Measurements from ENCODE around the gene CSRNP2. TPM values are rescaled to one million over a fixed set of nuclear protein-coding genes. Genes with fewer than 3 reads are reported as not detected.

CSRNP2 gene
- total and polyA plus RNA-seq, 2 of the 13 experiments (the other 11 are each of a cell fraction or from before 2014, with no cell fraction given) = 4.8 to 7.3 TPM

- TF ChIP-seq, protein P1, sequence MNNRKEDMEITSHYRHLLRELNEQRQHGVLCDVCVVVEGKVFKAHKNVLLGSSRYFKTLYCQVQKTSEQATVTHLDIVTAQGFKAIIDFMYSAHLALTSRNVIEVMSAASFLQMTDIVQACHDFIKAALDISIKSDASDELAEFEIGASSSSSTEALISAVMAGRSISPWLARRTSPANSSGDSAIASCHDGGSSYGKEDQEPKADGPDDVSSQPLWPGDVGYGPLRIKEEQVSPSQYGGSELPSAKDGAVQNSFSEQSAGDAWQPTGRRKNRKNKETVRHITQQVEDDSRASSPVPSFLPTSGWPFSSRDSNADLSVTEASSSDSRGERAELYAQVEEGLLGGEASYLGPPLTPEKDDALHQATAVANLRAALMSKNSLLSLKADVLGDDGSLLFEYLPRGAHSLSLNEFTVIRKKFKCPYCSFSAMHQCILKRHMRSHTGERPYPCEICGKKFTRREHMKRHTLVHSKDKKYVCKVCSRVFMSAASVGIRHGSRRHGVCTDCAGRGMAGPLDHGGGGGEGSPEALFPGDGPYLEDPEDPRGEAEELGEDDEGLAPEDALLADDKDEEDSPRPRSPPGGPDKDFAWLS (CRISPR knock-in tag; IDR thresholded peaks at IDR 0.05; ENCODE audit: borderline replicate concordance) = no peak; the same call in 1 of the 2 replicates
- TF ChIP-seq NR2C2 (CRISPR knock-in tag; IDR thresholded peaks at IDR 0.05; ENCODE audit: borderline replicate concordance) (peak; percentile 98), ZNF660 (CRISPR knock-in tag; IDR thresholded peaks at IDR 0.05; ENCODE audit: borderline replicate concordance, low read depth) (peak; percentile 24; the same call in 1 of the 2 replicates), MTF1 (CRISPR knock-in tag; IDR thresholded peaks at IDR 0.05) (no peak), ZNF256 (CRISPR knock-in tag; conservative IDR thresholded peaks at IDR 0.05) (no peak; the same call in 1 of the 2 replicates), ZNF546 (CRISPR knock-in tag; conservative IDR thresholded peaks at IDR 0.05) (no peak), PITX1 (CRISPR knock-in tag; IDR thresholded peaks at IDR 0.05) (peak; percentile 56; the same call in 1 of the 2 replicates), RBM22 (optimal IDR thresholded peaks at IDR 0.05; ENCODE audit: low read length) (no peak), ZNF563 (CRISPR knock-in tag; IDR thresholded peaks at IDR 0.05) (peak; percentile 86), PHB2 (IDR thresholded peaks at IDR 0.05; ENCODE audit: partially characterized antibody) (no peak), POGZ (CRISPR knock-in tag; IDR thresholded peaks at IDR 0.05) (peak; percentile 86), ZNF577 (CRISPR knock-in tag; IDR thresholded peaks at IDR 0.05; ENCODE audit: borderline replicate concordance, low read depth) (no peak), PHF21A (CRISPR knock-in tag; IDR thresholded peaks at IDR 0.05) (peak; percentile 94), ZNF282 (IDR thresholded peaks at IDR 0.05; ENCODE audit: partially characterized antibody) (no peak), POLR2A (IDR thresholded peaks at IDR 0.05; ENCODE audit: insufficient read depth in 1 of 2, low read depth in 2 of 2, low read length in 2 of 2) (peak; percentile 73 to 83), NFYC (CRISPR knock-in tag; IDR thresholded peaks at IDR 0.05) (peak; percentile 94), GATA4 (IDR thresholded peaks at IDR 0.05; ENCODE audit: borderline replicate concordance, low read depth) (no peak; the same call in 1 of the 2 replicates), HCFC1 (IDR thresholded peaks at IDR 0.05; ENCODE audit: low read depth, low read length) (no peak), SAP130 (CRISPR knock-in tag; IDR thresholded peaks at IDR 0.05; ENCODE audit: low read depth) (peak; percentile 77), SIN3A (IDR thresholded peaks at IDR 0.05; ENCODE audit: borderline replicate concordance, low read depth, low read length) (peak; percentile 35; the same call in 1 of the 2 replicates), REPIN1 (CRISPR knock-in tag; IDR thresholded peaks at IDR 0.05; ENCODE audit: borderline replicate concordance, low read depth) (peak; percentile 92)
- TF ChIP-seq, protein P2, sequence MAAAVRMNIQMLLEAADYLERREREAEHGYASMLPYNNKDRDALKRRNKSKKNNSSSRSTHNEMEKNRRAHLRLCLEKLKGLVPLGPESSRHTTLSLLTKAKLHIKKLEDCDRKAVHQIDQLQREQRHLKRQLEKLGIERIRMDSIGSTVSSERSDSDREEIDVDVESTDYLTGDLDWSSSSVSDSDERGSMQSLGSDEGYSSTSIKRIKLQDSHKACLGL (CRISPR knock-in tag; IDR thresholded peaks at IDR 0.05) = peak; percentile 91
- TF ChIP-seq, protein P3, sequence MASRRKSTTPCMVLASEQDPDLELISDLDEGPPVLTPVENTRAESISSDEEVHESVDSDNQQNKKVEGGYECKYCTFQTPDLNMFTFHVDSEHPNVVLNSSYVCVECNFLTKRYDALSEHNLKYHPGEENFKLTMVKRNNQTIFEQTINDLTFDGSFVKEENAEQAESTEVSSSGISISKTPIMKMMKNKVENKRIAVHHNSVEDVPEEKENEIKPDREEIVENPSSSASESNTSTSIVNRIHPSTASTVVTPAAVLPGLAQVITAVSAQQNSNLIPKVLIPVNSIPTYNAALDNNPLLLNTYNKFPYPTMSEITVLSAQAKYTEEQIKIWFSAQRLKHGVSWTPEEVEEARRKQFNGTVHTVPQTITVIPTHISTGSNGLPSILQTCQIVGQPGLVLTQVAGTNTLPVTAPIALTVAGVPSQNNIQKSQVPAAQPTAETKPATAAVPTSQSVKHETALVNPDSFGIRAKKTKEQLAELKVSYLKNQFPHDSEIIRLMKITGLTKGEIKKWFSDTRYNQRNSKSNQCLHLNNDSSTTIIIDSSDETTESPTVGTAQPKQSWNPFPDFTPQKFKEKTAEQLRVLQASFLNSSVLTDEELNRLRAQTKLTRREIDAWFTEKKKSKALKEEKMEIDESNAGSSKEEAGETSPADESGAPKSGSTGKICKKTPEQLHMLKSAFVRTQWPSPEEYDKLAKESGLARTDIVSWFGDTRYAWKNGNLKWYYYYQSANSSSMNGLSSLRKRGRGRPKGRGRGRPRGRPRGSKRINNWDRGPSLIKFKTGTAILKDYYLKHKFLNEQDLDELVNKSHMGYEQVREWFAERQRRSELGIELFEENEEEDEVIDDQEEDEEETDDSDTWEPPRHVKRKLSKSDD (CRISPR knock-in tag; IDR thresholded peaks at IDR 0.05; ENCODE audit: low read depth) = 0 out of 2 replicates have a peak, but pooled peaks have one; percentile 20
Measured at GRCh38 chr12:51025836-51026638, 57.4 kb downstream of the CSRNP2 start, which contains the start of gene SLC11A2 (continued).

All from HepG2 (cell line).